ENCODE data around the gene DOCK3. TPM values are rescaled to one million over a fixed set of nuclear protein-coding genes. Genes with fewer than 3 reads are reported as not detected.

Gene DOCK3
- total and polyA plus RNA-seq, 2 donors (not counting 3 experiments of a cell fraction or from before 2014, with no cell fraction given), result 0.08 to 0.13 TPM

DNA sequence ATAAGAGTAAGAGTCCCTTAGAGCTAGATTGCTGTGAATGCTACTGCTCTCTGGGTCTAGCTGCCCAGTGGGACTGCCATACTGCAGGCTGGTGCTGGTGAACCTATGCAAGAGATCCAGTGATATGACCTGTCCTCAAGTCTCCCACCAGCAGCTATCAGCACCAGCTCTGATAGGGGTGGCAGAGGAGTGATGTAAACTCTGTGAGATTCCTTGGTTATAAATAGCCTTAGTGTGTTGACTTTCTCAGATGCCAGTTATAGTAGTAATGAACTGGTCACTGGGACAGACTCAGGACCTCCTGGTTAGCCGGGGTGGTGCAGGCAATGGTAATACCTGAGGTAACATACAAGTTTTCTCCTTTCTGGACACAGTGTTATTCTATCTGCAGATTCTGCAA, 515.5 kb downstream of the DOCK3 start:
- no TSS peak for BruUV-seq (replicated peaks)
- no peaks in the 10 kb centered on the region for H4K20me1 ChIP-seq (replicated peaks; ENCODE audit: control insufficient read depth, extremely low read depth, insufficient read depth, low read length)
- no peak overlapping the region for H3K27ac ChIP-seq (ENCODE audit: insufficient read depth, low read depth, low read length)
- ChIA-PET CTCF (no interaction called here), POLR2A (no interaction called here)
- H3K9ac ChIP-seq (replicated peaks; ENCODE audit: extremely low read depth, insufficient read depth, low read length), result no peak overlapping the region
- H3K4me3 ChIP-seq (replicated peaks in 1 of 3; ENCODE audit: insufficient read depth in 1 of 3, low read depth in 1 of 3, low read length in 3 of 3), result no peak overlapping the region
- DNase-seq (ENCODE audit: low read depth, low spot score), result no peak
- no peaks in the 10 kb centered on the region for H3K9me1 ChIP-seq (replicated peaks; ENCODE audit: control insufficient read depth, extremely low read depth, insufficient read depth, low read length)
- no peak overlapping the region for H3K4me2 ChIP-seq (ENCODE audit: insufficient read depth, low read length)
- intact Hi-C loops (cut with micrococcal nuclease), result no loop called here
- no peaks in the 10 kb centered on the region for H3K4me1 ChIP-seq (ENCODE audit: control insufficient read depth, extremely low read depth, insufficient read depth, low read length)
- FAIRE-seq, result no peak
- TF ChIP-seq FOS (IDR thresholded peaks at IDR 0.05; ENCODE audit: borderline replicate concordance, insufficient read depth, low read length) (no peak), GATA2 (IDR thresholded peaks at IDR 0.05; ENCODE audit: insufficient read depth, insufficient read length, low read depth, low read length) (no peak), POLR2A (IDR thresholded peaks at IDR 0.05; ENCODE audit: low read depth, low read length) (no peak), POLR2AphosphoS5 (IDR thresholded peaks at IDR 0.05; ENCODE audit: insufficient read depth, low read depth, low read length) (no peak), JUN (IDR thresholded peaks at IDR 0.05; ENCODE audit: borderline replicate concordance, insufficient read depth, insufficient read length, low read depth) (no peak)
- TF ChIP-seq, protein P1, sequence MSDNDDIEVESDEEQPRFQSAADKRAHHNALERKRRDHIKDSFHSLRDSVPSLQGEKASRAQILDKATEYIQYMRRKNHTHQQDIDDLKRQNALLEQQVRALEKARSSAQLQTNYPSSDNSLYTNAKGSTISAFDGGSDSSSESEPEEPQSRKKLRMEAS (IDR thresholded peaks at IDR 0.05; ENCODE audit: insufficient read depth, insufficient read length), result no peak
- no peaks in the 10 kb centered on the region for H3K36me3 ChIP-seq (ENCODE audit: control insufficient read depth in 2 of 2, extremely low read depth in 1 of 2, insufficient read depth in 2 of 2, low read length in 2 of 2)
- dilution Hi-C loops (cut with MboI; ENCODE audit: extremely low pct_ligation_motif_present, low sequenced_read_pairs), result no loop called here
- H3K9me3 ChIP-seq (replicated peaks; ENCODE audit: control insufficient read depth, insufficient read depth, low read length), result no peaks in the 10 kb centered on the region
- no peaks in the 10 kb centered on the region for H3K27me3 ChIP-seq (ENCODE audit: control insufficient read depth in 2 of 2, insufficient read depth in 2 of 2, low read length in 2 of 2)
- no peak overlapping the region for H2AFZ ChIP-seq (ENCODE audit: low read depth, low read length)
- no peaks in the 10 kb centered on the region for H3K79me2 ChIP-seq (ENCODE audit: control insufficient read depth, insufficient read depth, low read length)

DNA sequence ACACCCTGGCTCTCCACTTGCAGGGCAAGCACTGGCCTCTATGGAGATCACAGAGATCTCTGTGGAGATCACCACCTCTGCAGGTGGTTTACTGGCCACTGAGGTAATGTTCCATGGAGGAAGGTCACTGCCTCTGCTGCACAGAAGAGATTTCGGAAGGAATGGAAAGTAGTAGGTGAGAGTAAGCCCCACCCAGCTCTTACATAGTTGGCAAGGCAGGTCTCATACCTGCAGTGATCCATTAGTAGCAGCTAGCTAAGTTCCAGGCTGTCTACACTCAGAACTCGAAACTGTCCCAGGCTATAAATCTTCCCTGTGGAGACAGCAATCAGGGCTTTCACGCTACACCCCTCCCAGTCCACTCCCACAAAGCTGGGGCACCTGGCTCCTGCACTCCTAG, 516.1 kb downstream of the DOCK3 start:
- H3K9me3 ChIP-seq (replicated peaks; ENCODE audit: control insufficient read depth, insufficient read depth, low read length), result no peaks in the 10 kb centered on the region
- BruUV-seq (replicated peaks), result no TSS peak
- ChIA-PET POLR2A (no interaction called here), CTCF (no interaction called here)
- H3K27me3 ChIP-seq (ENCODE audit: control insufficient read depth in 2 of 2, insufficient read depth in 2 of 2, low read length in 2 of 2), result no peaks in the 10 kb centered on the region
- TF ChIP-seq JUN (IDR thresholded peaks at IDR 0.05; ENCODE audit: borderline replicate concordance, insufficient read depth, insufficient read length, low read depth) (no peak), POLR2AphosphoS5 (IDR thresholded peaks at IDR 0.05; ENCODE audit: insufficient read depth, low read depth, low read length) (no peak), GATA2 (IDR thresholded peaks at IDR 0.05; ENCODE audit: insufficient read depth, insufficient read length, low read depth, low read length) (no peak), MYC (IDR thresholded peaks at IDR 0.05; ENCODE audit: low read depth, low read length) (no peak)
- intact Hi-C loops (cut with micrococcal nuclease) (no loop called here), dilution Hi-C loops (cut with MboI; ENCODE audit: extremely low pct_ligation_motif_present, low sequenced_read_pairs) (no loop called here)
- no peak overlapping the region for H3K4me3 ChIP-seq (replicated peaks in 1 of 3; ENCODE audit: insufficient read depth in 1 of 3, low read depth in 1 of 3, low read length in 3 of 3)
- no peak for FAIRE-seq
- no peaks in the 10 kb centered on the region for H3K36me3 ChIP-seq (ENCODE audit: control insufficient read depth in 2 of 2, extremely low read depth in 1 of 2, insufficient read depth in 2 of 2, low read length in 2 of 2)
- H2AFZ ChIP-seq (ENCODE audit: low read depth, low read length), result no peak overlapping the region
- no peak overlapping the region for H3K27ac ChIP-seq (ENCODE audit: insufficient read depth, low read depth, low read length)
- no peaks in the 10 kb centered on the region for H3K79me2 ChIP-seq (ENCODE audit: control insufficient read depth, insufficient read depth, low read length)
- H3K4me1 ChIP-seq (ENCODE audit: control insufficient read depth, extremely low read depth, insufficient read depth, low read length), result no peaks in the 10 kb centered on the region
- H3K9ac ChIP-seq (replicated peaks; ENCODE audit: extremely low read depth, insufficient read depth, low read length), result no peak overlapping the region
- DNase-seq (ENCODE audit: low read depth, low spot score), result no peak
- no peaks in the 10 kb centered on the region for H3K9me1 ChIP-seq (replicated peaks; ENCODE audit: control insufficient read depth, extremely low read depth, insufficient read depth, low read length)
- H4K20me1 ChIP-seq (replicated peaks; ENCODE audit: control insufficient read depth, extremely low read depth, insufficient read depth, low read length), result no peaks in the 10 kb centered on the region
- H3K4me2 ChIP-seq (ENCODE audit: insufficient read depth, low read length), result no peak overlapping the region

Measured in endothelial cell of umbilical vein (primary cell).